ENCODE measurements around the gene TTLL8. TPM values are rescaled to one million over a fixed set of nuclear protein-coding genes. Genes with fewer than 3 reads are reported as not detected.

Gene TTLL8
- polyA plus RNA-seq, 1 donor from 2014 or later, result not detected

- Histone ChIP-seq H3K27me3 (ENCODE audit: insufficient read depth, low read depth, low read length) (peaks cover 9% of the 10 kb centered on the region), H2AFZ (ENCODE audit: low read depth, low read length) (no peak overlapping the region), H3K79me2 (replicated peaks; ENCODE audit: insufficient read depth, low read length) (no peaks in the 10 kb centered on the region), H4K20me1 (ENCODE audit: insufficient read depth) (no peaks in the 10 kb centered on the region), H3K9me2 (ENCODE audit: insufficient read depth, low read length) (no peaks in the 10 kb centered on the region), H3K9me3 (ENCODE audit: low read length) (no peaks in the 10 kb centered on the region), H3K4me3 (ENCODE audit: low read length) (no peak overlapping the region), H3K4me2 (ENCODE audit: low read length) (no peak overlapping the region), H3K36me3 (ENCODE audit: insufficient read depth, low read length) (no peaks in the 10 kb centered on the region), H3K9ac (ENCODE audit: low read length) (no peak overlapping the region), H3K27ac (ENCODE audit: low read length) (no peak overlapping the region), H3F3A (ENCODE audit: insufficient read depth, low read length, poor library complexity, severe bottlenecking) (no peaks in the 10 kb centered on the region)
- TF ChIP-seq RAD21 (conservative IDR thresholded peaks at IDR 0.05), result no peak
- no peak for TF ChIP-seq CTCF (IDR thresholded peaks at IDR 0.05; ENCODE audit: poor library complexity, severe bottlenecking)
- no peak for TF ChIP-seq SMC3 (conservative IDR thresholded peaks at IDR 0.05; ENCODE audit: poor library complexity)
- no peak for TF ChIP-seq TAF1 (IDR thresholded peaks at IDR 0.05; ENCODE audit: low read depth)
- no peak for TF ChIP-seq EP300 (conservative IDR thresholded peaks at IDR 0.05; ENCODE audit: poor library complexity, severe bottlenecking)
- no peak for TF ChIP-seq MXI1 (conservative IDR thresholded peaks at IDR 0.05; ENCODE audit: poor library complexity, severe bottlenecking)
- no peak for TF ChIP-seq POLR2AphosphoS5 (IDR thresholded peaks at IDR 0.05)
- TF ChIP-seq REST (IDR thresholded peaks at IDR 0.05; ENCODE audit: borderline replicate concordance), result no peak
- no peak for TF ChIP-seq EZH2 (IDR thresholded peaks at IDR 0.05; ENCODE audit: borderline replicate concordance, insufficient read depth, low read length, poor library complexity, severe bottlenecking)
Measured at GRCh38 chr22:49999946-50000586, 58.0 kb downstream of the TTLL8 start.

GRCh38 chr22:49999063-49999945 is 58.8 kb downstream of the TTLL8 start:
- H3K27me3 ChIP-seq (ENCODE audit: insufficient read depth, low read depth, low read length), result peaks cover 9% of the 10 kb centered on the region
- H3F3A ChIP-seq (ENCODE audit: insufficient read depth, low read length, poor library complexity, severe bottlenecking), result no peaks in the 10 kb centered on the region
- no peak overlapping the region for H3K9ac ChIP-seq (ENCODE audit: low read length)
- no peaks in the 10 kb centered on the region for H3K79me2 ChIP-seq (replicated peaks; ENCODE audit: insufficient read depth, low read length)
- H3K9me2 ChIP-seq (ENCODE audit: insufficient read depth, low read length), result no peaks in the 10 kb centered on the region
- H3K4me2 ChIP-seq (ENCODE audit: low read length), result no peak overlapping the region
- no peaks in the 10 kb centered on the region for H4K20me1 ChIP-seq (ENCODE audit: insufficient read depth)
- H2AFZ ChIP-seq (ENCODE audit: low read depth, low read length), result no peak overlapping the region
- no peak overlapping the region for H3K4me3 ChIP-seq (ENCODE audit: low read length)
- H3K27ac ChIP-seq (ENCODE audit: low read length), result no peak overlapping the region
- H3K36me3 ChIP-seq (ENCODE audit: insufficient read depth, low read length), result no peaks in the 10 kb centered on the region
- H3K9me3 ChIP-seq (ENCODE audit: low read length), result no peaks in the 10 kb centered on the region
- TF ChIP-seq MXI1 (conservative IDR thresholded peaks at IDR 0.05; ENCODE audit: poor library complexity, severe bottlenecking) (no peak), EP300 (conservative IDR thresholded peaks at IDR 0.05; ENCODE audit: poor library complexity, severe bottlenecking) (no peak), RAD21 (conservative IDR thresholded peaks at IDR 0.05) (no peak), TAF1 (IDR thresholded peaks at IDR 0.05; ENCODE audit: low read depth) (no peak), POLR2AphosphoS5 (IDR thresholded peaks at IDR 0.05) (no peak), CTCF (IDR thresholded peaks at IDR 0.05; ENCODE audit: poor library complexity, severe bottlenecking) (no peak), EZH2 (IDR thresholded peaks at IDR 0.05; ENCODE audit: borderline replicate concordance, insufficient read depth, low read length, poor library complexity, severe bottlenecking) (no peak), SMC3 (conservative IDR thresholded peaks at IDR 0.05; ENCODE audit: poor library complexity) (no peak), REST (IDR thresholded peaks at IDR 0.05; ENCODE audit: borderline replicate concordance) (no peak)
